Muscle of leg (tissue), 11 donors: Measurements from ENCODE around the gene ANKRD65. TPM values are rescaled to one million over a fixed set of nuclear protein-coding genes. Genes with fewer than 3 reads are reported as not detected.
"Not testable (repeated sequence)": the region's sequence is repeated elsewhere in the genome, so short reads cannot be mapped to it uniquely, and the experiment has no call there.

Experiments used
- DNase-seq: peaks from one replicate; pipeline ENCODE4 v3.0.0; 2013
- H3K27ac ChIP-seq: one replicate; pipeline ENCODE4 v1.5.1; 2013; ENCODE audit warnings: mild to moderate bottlenecking, low read length, control low read depth
- H3K27me3 ChIP-seq: one replicate; pipeline ENCODE4 v1.6.1; 2013; ENCODE audit warnings: low read length; ENCODE audit not compliant: control insufficient read depth, insufficient read depth
- H3K36me3 ChIP-seq: one replicate; pipeline ENCODE4 v1.6.1; 2013; ENCODE audit warnings: low read length; ENCODE audit not compliant: control insufficient read depth, insufficient read depth
- H3K4me1 ChIP-seq: one replicate; pipeline ENCODE4 v1.6.1; 2013; ENCODE audit warnings: low read length; ENCODE audit not compliant: control insufficient read depth, insufficient read depth
- H3K4me3 ChIP-seq: one replicate; pipeline ENCODE4 v1.5.1; 2013; ENCODE audit warnings: low read length, control low read depth
- H3K9me3 ChIP-seq: replicated peaks from 2 replicates; pipeline ENCODE4 v1.6.1; 2013; ENCODE audit warnings: low read depth, low read length; ENCODE audit not compliant: control insufficient read depth
- WGBS: methylation state at CpG from one replicate; pipeline ENCODE4 v1.1.5; 2013; ENCODE audit warnings: missing lambda C conversion rate; ENCODE audit not compliant: insufficient coverage; 5-methylcytosine and 5-hydroxymethylcytosine counted together
- polyA plus RNA-seq, 8 donors: library from polyadenylated mRNA; unstranded; fragments of 120-200 nt; gene quantifications; one replicate each; pipeline versions ENCODE4 v1.2.1 to v1.2.3, GENCODE V29; 2013; ENCODE audit warnings: inconsistent platforms in 1 of 8, low replicate concordance in 1 of 8; ENCODE audit not compliant: insufficient read length in 8 of 8, insufficient read depth in 1 of 8
- total RNA-seq: library from RNA; stranded (reverse); fragments of 120-200 nt; gene quantifications from one replicate; pipeline ENCODE4 v1.2.4, GENCODE V29; 2013

The ANKRD65 gene
- total and polyA plus RNA-seq, 9 donors, result 10.6 to 24.1 (median 16.2) TPM

- Histone ChIP-seq H3K36me3 (peaks cover 48% of the 10 kb centered on the region), H3K4me1 (peaks cover 32% of the 10 kb centered on the region), H3K27ac (no peak overlapping the region), H3K4me3 (no peak overlapping the region), H3K27me3 (no peaks in the 10 kb centered on the region), H3K9me3 (no peaks in the 10 kb centered on the region)
- 78% methylated on average over 6 of the region's 7 CpGs for WGBS
- DNase-seq, result no peak
These were observed 17.4 kb downstream of the ANKRD65 start for GRCh38 chr1:1403653-1404052.

GRCh38 chr1:1402901-1403392 is 18.1 kb downstream of the ANKRD65 start:
- not testable (repeated sequence) for H3K27ac ChIP-seq, H3K27me3 ChIP-seq, H3K4me3 ChIP-seq, DNase-seq, H3K9me3 ChIP-seq
- WGBS, result 77% methylated on average over 5 of the region's 9 CpGs
- Histone ChIP-seq H3K36me3 (peaks cover 51% of the 10 kb centered on the region), H3K4me1 (peaks cover 33% of the 10 kb centered on the region)

GRCh38 chr1:1402072-1402900 is 18.8 kb downstream of the ANKRD65 start:
- DNase-seq, result no peak
- Histone ChIP-seq H3K4me1 (peaks cover 36% of the 10 kb centered on the region), H3K27me3 (no peaks in the 10 kb centered on the region), H3K36me3 (peaks cover 57% of the 10 kb centered on the region), H3K9me3 (no peaks in the 10 kb centered on the region), H3K4me3 (no peak overlapping the region), H3K27ac (no peak overlapping the region)
- 69% methylated on average over 18 of the region's 20 CpGs for WGBS

- Histone ChIP-seq H3K9me3 (no peaks in the 10 kb centered on the region), H3K4me3 (no peak overlapping the region), H3K27ac (no peak overlapping the region), H3K27me3 (no peaks in the 10 kb centered on the region), H3K4me1 (peaks cover 36% of the 10 kb centered on the region), H3K36me3 (peaks cover 62% of the 10 kb centered on the region)
- no peak for DNase-seq
- WGBS, result 76% methylated on average over 4 of the region's 7 CpGs
These were observed 19.5 kb downstream of the ANKRD65 start for GRCh38 chr1:1401457-1402010.

GRCh38 chr1:1400576-1401456 is 20.3 kb downstream of the ANKRD65 start:
- Histone ChIP-seq H3K9me3 (no peaks in the 10 kb centered on the region), H3K27ac (peak overlapping the region; percentile 56), H3K4me1 (peaks cover 29% of the 10 kb centered on the region), H3K36me3 (peaks cover 61% of the 10 kb centered on the region), H3K4me3 (peak overlapping the region; percentile 89), H3K27me3 (no peaks in the 10 kb centered on the region)
- DNase-seq, result no peak
- 75% methylated on average over 18 of the region's 22 CpGs for WGBS

- peaks cover 25% of the 10 kb centered on the region for H3K4me1 ChIP-seq
- H3K27ac ChIP-seq, result peak overlapping the region; percentile 56
- no peaks in the 10 kb centered on the region for H3K9me3 ChIP-seq
- peaks cover 62% of the 10 kb centered on the region for H3K36me3 ChIP-seq
- H3K4me3 ChIP-seq, result peak overlapping the region; percentile 89
- DNase-seq, result no peak
- H3K27me3 ChIP-seq, result no peaks in the 10 kb centered on the region
- 6% methylated on average over 33 of the region's 34 CpGs for WGBS
These were observed 21.1 kb downstream of the ANKRD65 start for GRCh38 chr1:1399872-1400575.

- H3K4me3 ChIP-seq, result peak within 1 kb of the TSS; percentile 92
- H3K36me3 ChIP-seq, result peaks cover 59% of the 10 kb centered on the region
- no peaks in the 10 kb centered on the region for H3K27me3 ChIP-seq
- WGBS, result under 1% methylated on average over 86 of the region's 86 CpGs
- peak within 1 kb of the TSS; percentile 56 for H3K27ac ChIP-seq
- no peaks in the 10 kb centered on the region for H3K9me3 ChIP-seq
- DNase-seq, result peak; percentile 99
- H3K4me1 ChIP-seq, result peaks cover 25% of the 10 kb centered on the region
These were observed 21.7 kb downstream of the ANKRD65 start, which contains the start of gene CCNL2 for GRCh38 chr1:1399187-1399871. Gene CCNL2, minus strand, starts transcription at chr1:1399335. Its CDS starts 29 bp downstream, at chr1:1399306.

- Histone ChIP-seq H3K27ac (peak overlapping the region; percentile 42), H3K4me1 (peaks cover 25% of the 10 kb centered on the region), H3K9me3 (no peaks in the 10 kb centered on the region), H3K36me3 (peaks cover 62% of the 10 kb centered on the region), H3K27me3 (no peaks in the 10 kb centered on the region), H3K4me3 (peak overlapping the region; percentile 92)
- no peak for DNase-seq
- WGBS, result under 1% methylated on average over 51 of the region's 54 CpGs
These were observed 22.3 kb downstream of the ANKRD65 start for GRCh38 chr1:1398677-1399186.
